HG03097 (cell line): ENCODE measurements around the gene IQSEC3.

Experiments used
- ATAC-seq: cut with Tn5 transposase; IDR thresholded peaks from one replicate; pipeline ENCODE4 v1.9.1; 2021; ENCODE audit not compliant: unreplicated experiment, low FRiP score

IQSEC3 gene

GRCh38 chr12:159156-159782, 92.7 kb downstream of the IQSEC3 start:
- ATAC-seq, result no peak

GRCh38 chr12:160858-161257, 94.3 kb downstream of the IQSEC3 start:
- ATAC-seq, result no peak

- no peak for ATAC-seq
These were observed 95.3 kb downstream of the IQSEC3 start for GRCh38 chr12:161823-162222.

- ATAC-seq, result no peak
These were observed 96.1 kb downstream of the IQSEC3 start for GRCh38 chr12:162467-163307.

GRCh38 chr12:163406-163986, 96.9 kb downstream of the IQSEC3 start:
- ATAC-seq, result no peak

- no peak for ATAC-seq
These were observed 97.6 kb downstream of the IQSEC3 start for GRCh38 chr12:164207-164606.

GRCh38 chr12:165862-166368, 99.3 kb downstream of the IQSEC3 start:
- no peak for ATAC-seq

- ATAC-seq, result no peak
These were observed 100.0 kb downstream of the IQSEC3 start for GRCh38 chr12:166425-167075.

- ATAC-seq, result no peak
These were observed 101.5 kb downstream of the IQSEC3 start for GRCh38 chr12:167959-168600.

GRCh38 chr12:168763-169525, 102.4 kb downstream of the IQSEC3 start:
- ATAC-seq, result no peak

GRCh38 chr12:169528-170370, 103.2 kb downstream of the IQSEC3 start:
- no peak for ATAC-seq

- no peak for ATAC-seq
These were observed 104.0 kb downstream of the IQSEC3 start for GRCh38 chr12:170371-171225.

- ATAC-seq, result no peak
These were observed 104.7 kb downstream of the IQSEC3 start for GRCh38 chr12:171276-171675.

- ATAC-seq, result no peak
These were observed 105.4 kb downstream of the IQSEC3 start for GRCh38 chr12:171743-172676.

GRCh38 chr12:172732-173161, 106.2 kb downstream of the IQSEC3 start:
- ATAC-seq, result no peak

- no peak for ATAC-seq
These were observed 107.6 kb downstream of the IQSEC3 start for GRCh38 chr12:174124-174523.

GRCh38 chr12:174596-174995, 108.0 kb downstream of the IQSEC3 start:
- ATAC-seq, result no peak
